NCI-H1105 (cell line): ENCODE results near the gene CCDC88B.

Source experiments
- DNase-seq: peaks from one replicate; lab custom pipeline; 2025; lab: John Stamatoyannopoulos, UW

CCDC88B gene

GRCh38 chr11:64339754-64340408 is at the start of gene CCDC88B:
CCDC88B (plus strand) TSS chr11:64340204; CDS start chr11:64340267, 63 bp downstream.
- no peak for DNase-seq

- no peak for DNase-seq
Measured at GRCh38 chr11:64290352-64291261, 49.4 kb upstream of the CCDC88B start.

DNA sequence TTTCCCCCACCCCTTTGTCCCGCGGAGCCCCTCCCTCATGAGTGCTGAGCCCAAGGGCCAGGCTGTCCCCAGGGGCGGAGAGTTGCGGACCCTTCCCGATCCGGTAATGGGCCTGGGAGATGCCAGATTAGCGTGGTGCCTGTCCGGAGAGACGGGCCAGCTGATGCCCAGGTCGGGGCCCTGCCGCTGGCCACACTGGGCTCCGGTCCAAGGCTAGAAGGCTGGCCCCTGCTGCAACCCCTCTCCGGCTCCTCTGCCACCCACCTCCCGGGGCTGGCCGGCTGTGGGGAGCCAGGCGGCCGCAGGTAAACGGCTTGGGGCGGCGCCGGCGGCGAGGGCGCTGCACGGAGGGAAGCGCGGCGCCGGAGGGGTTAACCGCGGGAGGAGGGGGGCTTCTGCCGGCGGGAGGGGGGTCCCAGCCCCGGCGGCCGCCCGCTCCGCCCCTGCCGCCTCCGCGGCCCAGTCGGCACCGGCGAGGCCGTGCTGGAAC is 48.7 kb upstream of the CCDC88B start, which contains the start of gene KCNK4:
TSS of gene KCNK4 (plus strand) at position 41 of the 490 bp plus-strand sequence. CDS start 1,717 bp downstream, outside the sequence.
- no peak for DNase-seq

DNA sequence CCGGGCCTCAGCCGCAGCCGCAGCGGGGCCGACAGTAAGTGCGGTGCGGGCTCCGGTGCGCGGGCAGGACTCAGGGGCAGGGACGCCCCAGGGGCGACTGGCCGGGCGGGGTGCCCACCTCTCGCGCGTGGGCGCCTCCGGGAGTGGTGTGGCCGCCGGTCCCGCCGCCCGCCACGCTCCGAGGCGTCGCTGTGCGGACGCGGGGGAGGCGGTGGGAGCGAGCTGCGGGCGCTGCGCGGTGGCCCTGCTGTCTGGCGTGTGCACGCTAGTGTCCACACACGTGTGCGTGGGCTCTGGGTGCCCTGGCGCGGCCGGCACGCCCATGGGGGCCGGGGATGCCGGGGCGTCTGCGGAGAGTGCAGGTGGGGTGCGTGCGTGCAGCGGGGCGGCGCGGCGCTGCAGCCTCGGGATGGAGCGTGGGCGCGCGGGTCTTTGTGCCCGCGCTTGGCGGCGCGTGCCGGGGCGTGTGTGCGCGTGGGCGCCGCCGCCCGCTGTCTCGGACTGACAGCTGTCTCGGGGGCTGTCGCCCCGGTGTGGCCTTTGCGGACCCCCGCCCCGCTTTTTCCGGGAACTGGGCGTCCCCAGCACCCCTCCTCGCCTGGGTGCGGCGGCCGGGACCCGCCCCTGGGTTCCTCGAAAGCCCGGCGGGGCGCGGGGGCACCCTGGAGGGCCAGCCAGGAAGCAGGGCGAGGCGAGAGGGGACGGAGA is 48.1 kb upstream of the CCDC88B start:
- DNase-seq: no peak

GRCh38 chr11:64292460-64293254 is 47.3 kb upstream of the CCDC88B start:
- no peak for DNase-seq

DNA sequence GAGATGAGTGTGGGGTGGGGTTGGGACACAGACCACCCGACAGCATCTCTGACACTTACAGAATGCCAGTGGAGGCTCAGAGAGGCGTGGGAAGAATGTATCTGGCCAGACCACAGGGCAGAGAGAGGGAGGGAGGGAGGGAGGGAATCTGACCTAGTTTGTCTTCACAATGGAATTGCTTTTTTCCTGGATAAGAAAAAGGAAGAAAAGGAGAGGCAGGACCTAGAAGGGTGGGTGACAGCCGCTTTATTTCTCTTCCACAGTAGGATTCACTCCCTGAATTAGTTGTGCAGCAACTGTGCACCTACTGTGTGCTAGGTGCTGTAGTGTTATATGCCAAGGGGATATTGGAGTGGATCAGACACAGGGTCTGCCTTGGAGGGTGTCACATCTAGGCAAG is 45.2 kb upstream of the CCDC88B start:
- DNase-seq: no peak

DNA sequence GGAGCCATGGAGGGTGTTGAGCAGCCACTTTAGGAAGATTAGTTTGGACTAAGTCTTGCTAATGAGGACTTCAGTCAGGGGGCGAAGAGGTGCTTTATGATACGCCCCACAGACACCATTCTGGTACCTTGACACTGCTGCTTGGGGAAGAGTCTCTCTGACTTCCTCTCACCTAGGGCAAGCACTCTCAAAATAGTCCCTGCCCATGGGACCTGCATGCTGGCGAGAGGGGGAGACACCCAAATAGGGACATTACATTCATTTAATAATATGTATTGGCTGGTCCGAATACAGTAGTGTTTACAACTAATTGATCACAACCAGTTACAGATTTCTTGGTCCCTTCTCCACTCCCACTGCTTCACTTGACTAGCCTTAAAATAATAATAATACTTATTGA is 44.2 kb upstream of the CCDC88B start:
- no peak for DNase-seq

DNA sequence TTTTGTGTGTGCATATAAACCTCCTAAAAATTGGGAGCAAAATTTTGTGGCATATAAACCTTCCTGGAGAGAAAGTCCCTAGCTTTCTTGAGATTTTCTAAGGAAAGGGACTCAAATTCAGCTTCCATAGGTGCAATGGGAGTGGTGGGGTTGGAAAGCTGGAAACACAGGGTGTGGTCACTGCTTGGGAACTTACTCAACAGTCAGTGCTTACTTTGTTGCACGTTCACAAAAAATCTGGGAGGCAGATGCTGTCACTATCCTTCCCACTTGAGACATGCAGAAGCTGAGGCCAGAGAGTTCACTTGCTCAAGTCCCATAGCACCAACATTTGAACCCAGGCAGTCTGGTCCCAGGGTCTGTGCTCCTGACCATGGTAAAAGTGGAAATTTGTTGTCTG is 43.8 kb upstream of the CCDC88B start:
- no peak for DNase-seq

GRCh38 chr11:64296830-64297698 is 42.9 kb upstream of the CCDC88B start:
- DNase-seq: no peak

GRCh38 chr11:64297699-64298358 is 42.2 kb upstream of the CCDC88B start:
- no peak for DNase-seq

GRCh38 chr11:64298966-64299846 is 40.8 kb upstream of the CCDC88B start:
- DNase-seq: no peak

GRCh38 chr11:64299847-64300648 is 40.0 kb upstream of the CCDC88B start, which contains the start of gene CATSPERZ:
CATSPERZ (plus strand) TSS chr11:64300358; CDS start chr11:64300411, 53 bp downstream.
- DNase-seq: peak; percentile 7

DNA sequence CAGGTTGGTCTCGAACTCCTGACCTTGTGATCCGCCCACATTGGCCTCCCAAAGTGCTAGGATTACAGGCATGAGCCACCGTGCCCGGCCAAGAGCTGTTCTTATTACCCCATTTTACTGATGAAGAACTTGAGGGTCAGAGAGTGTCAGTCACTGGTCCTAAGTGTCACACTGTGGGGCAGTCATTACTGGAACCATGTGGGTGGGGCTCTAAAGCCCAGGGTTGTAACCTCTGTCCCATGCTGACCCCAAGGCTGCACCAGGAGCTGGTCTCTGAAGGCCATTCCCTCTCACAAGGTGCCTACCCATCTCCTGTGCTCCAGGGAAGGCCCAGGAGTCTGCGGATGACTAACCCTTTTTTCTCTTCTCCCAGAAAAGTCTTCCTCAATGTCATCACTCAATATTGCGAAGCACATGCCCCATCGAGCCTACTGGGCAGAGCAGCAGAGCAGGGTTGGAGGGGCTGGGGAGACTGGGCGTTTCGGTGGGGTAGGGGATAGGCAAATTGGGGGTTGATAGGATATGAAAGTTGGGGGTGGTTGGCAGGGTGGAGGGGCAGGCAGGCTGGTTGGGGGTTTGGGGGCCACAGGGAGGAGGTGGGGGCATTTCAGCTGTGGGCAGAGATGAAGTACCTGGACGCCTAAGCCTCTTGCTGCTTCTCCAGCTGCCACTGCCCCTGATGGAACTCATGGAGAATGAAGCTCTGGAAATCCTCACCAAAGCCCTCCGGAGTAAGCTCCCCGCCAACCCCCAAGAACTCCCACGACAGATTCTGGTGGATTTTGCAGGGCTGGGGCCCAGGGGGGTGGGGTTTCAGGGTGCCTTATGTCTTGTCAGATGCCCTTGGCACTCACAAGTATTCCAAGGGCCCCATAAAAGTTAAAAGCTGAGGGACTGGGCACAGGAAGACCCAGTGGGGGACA is 36.6 kb upstream of the CCDC88B start:
- no peak for DNase-seq

DNA sequence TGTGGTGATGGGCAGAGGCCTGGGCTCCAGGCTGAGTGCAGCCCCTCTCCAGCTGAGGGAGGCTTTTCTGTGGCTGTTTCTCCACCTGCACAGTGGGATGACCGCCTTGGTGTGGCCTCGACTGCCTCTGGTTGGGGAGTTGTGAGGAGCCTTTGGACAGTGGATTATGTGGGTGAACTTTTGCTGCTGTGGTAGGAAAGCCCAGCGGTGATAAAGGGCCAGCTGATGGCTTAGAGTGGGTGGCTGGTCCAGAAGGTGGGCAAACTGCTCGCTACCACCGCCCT is 36.0 kb upstream of the CCDC88B start:
- DNase-seq: no peak

- peak; percentile 90 for DNase-seq
Measured at GRCh38 chr11:64304316-64305072, 35.5 kb upstream of the CCDC88B start.

DNA sequence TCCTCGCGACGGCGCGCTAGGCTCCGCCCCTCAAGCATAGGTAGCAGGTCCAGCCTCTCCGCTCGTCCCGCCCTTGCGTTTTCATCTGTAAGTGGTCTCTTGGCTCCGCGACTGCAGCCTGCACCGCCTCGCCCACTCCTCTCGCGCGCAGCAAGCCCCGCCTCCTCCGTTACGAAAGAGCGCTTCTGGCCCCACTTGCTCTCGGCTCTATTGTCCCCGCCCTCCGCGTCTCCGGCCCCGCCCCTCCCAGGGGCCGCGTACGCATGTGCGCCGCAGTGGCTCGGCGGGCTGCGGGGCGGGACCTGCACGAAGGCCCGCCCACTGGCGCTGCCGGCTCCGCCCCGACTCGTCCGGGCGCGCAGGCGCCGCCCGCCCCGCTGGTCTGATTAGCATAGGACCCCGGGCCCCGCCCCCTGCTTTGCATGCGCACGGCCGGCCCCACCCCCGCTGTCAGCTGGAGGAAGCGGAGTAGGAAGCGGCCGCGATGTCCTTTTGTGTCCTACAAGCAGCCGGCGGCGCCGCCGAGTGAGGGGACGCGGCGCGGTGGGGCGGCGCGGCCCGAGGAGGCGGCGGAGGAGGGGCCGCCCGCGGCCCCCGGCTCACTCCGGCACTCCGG is 34.8 kb upstream of the CCDC88B start, which contains the start of gene ESRRA:
TSS of gene ESRRA (plus strand) at position 450 of the 616 bp plus-strand sequence. CDS start 1,656 bp downstream, outside the sequence.
- DNase-seq: peak; percentile 100
